Lower leg skin (tissue), 4 donors: ENCODE results near the gene PLAAT5. TPM values are rescaled to one million over a fixed set of nuclear protein-coding genes. Genes with fewer than 3 reads are reported as not detected.
"Not testable (repeated sequence)": the region's sequence is repeated elsewhere in the genome, so short reads cannot be mapped to it uniquely, and the experiment has no call there.

ENCODE experiments used
- DNase-seq, 2 donors: peaks; one replicate each; pipeline ENCODE4 v3.0.0-alpha.2; 2019; ENCODE audit warnings: low spot score in 2 of 2
- H3K4me3 ChIP-seq: fragments of 200-600 bp; sonication (generic); 2 replicates; pipeline ENCODE4 v1.5.1; 2017; ENCODE audit warnings: mild to moderate bottlenecking, low read depth; ENCODE audit not compliant: poor library complexity, severe bottlenecking
- CTCF ChIP-seq, 3 donors: fragments of 450-650 bp; IDR thresholded peaks; one replicate each; pipeline ENCODE4 v1.5.1; 2016; ENCODE audit warnings: antibody characterized with exemption in 3 of 3, mild to moderate bottlenecking in 3 of 3, moderate library complexity in 2 of 3
- POLR2A ChIP-seq, 2 donors: fragments of 450-650 bp; IDR thresholded peaks; one replicate each; pipeline ENCODE4 v1.6.1; 2016 to 2017; ENCODE audit warnings: antibody characterized with exemption in 2 of 2, mild to moderate bottlenecking in 1 of 2, moderate library complexity in 1 of 2
- WGBS, 2 donors: methylation state at CpG; one replicate each; pipeline ENCODE4 v1.1.5; 2018; 5-methylcytosine and 5-hydroxymethylcytosine counted together
- intact Hi-C: fragments of 100-400 bp; cut with DNase I; formaldehyde crosslinking; loops from one replicate; pipeline ENCODE4 v1.15.0; 2023; ENCODE audit warnings: low total_unique reads
- total RNA-seq, 4 donors: library from RNA; depleted of rRNA; stranded (reverse); fragments of >200 nt; gene quantifications; one replicate each; pipeline ENCODE4 v1.1.0, GENCODE V29; 2016

The PLAAT5 gene
- total RNA-seq, 4 donors from 2014 or later = 0.91 to 3.8 (median 1.2) TPM

GRCh38 chr11:63443714-63444113 is 47.3 kb downstream of the PLAAT5 start:
- no peak overlapping the region for H3K4me3 ChIP-seq
- TF ChIP-seq CTCF (IDR thresholded peaks at IDR 0.05) (no peak), POLR2A (IDR thresholded peaks at IDR 0.05) (no peak)
- WGBS, 2 donors = 35 to 67% methylated on average over 1 of the region's 1 CpG
- no peak for DNase-seq
- intact Hi-C loops = no loop called here

GRCh38 chr11:63435831-63436230 is 55.1 kb downstream of the PLAAT5 start:
- DNase-seq, H3K4me3 ChIP-seq, intact Hi-C loops: not testable (repeated sequence)
- WGBS, 2 donors = 14 to 15% methylated on average over 4 of the region's 4 CpGs

DNA sequence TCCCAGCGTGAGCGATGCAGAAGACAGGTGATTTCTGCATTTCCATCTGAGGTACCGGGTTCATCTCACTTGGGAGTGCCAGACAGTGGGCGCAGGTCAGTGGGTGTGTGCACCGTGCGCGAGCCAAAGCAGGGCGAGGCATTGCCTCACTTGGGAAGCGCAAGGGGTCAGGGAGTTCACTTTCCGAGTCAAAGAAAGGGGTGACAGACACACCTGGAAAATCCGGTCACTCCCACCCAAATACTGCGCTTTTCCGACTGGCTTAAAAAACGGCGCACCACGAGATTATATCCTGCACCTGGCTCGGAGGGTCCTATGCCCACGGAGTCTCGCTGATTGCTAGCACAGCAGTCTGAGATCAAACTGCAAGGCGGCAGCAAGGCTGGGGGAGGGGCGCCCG is 55.6 kb downstream of the PLAAT5 start:
- H3K4me3 ChIP-seq, DNase-seq, intact Hi-C loops: not testable (repeated sequence)
- 68 to 70% methylated on average over 21 to 22 of the region's 22 CpGs for WGBS, 2 donors

DNA sequence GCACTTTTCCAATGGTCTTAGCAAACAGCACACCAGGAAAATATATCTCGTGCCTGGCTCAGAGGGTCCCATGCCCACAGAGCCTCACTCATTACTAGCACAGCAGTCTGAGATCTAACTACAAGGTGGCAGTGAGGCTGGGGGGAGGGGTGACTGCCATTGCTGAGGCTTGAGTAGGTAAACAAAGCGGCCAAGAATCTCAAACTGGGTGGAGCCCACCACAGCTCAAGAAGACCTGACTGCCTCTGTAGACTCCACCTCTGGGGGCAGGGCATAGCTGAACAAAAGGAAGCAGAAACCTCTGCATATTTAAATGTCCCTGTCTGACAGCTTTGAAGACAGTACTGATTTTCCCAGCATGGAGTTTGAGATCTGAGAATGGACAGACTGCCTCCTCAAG is 60.2 kb downstream of the PLAAT5 start:
- 34% methylated on average over 2 of the region's 2 CpGs; no CpG with 5 or more reads in 1 of the 2 donors for WGBS, 2 donors
- H3K4me3 ChIP-seq, intact Hi-C loops, DNase-seq: not testable (repeated sequence)

DNA sequence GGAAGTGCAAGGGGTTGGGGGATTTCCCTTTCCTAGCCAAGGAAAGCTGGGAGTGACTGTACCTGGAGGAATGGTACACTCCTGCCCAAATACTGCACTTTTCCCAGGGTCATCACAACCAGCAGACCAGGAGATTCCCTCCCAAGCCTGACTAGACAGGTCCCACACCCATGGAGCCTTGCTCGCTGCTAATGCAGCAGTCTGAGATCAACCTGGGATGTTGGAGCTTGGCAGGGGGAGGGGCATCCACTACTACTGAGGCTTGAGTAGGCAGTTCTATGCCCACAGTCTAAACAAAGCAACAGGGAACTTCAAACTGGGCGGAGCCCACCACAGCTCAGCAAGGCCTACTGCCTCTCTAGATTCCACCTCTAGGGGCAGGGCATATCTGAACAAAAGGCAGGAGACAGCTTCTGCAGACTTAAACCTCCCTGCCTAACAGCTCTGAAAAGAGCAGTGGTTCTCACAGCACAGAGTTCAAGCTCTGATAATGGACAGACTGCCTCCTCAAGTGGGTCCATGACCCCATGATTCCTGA is 62.9 kb downstream of the PLAAT5 start:
- TF ChIP-seq CTCF (IDR thresholded peaks at IDR 0.05) (no peak), POLR2A (IDR thresholded peaks at IDR 0.05) (no peak)
- no peak for DNase-seq
- 84 to 100% methylated on average over 1 to 2 of the region's 2 CpGs for WGBS, 2 donors
- intact Hi-C loops = no loop called here
- no peak overlapping the region for H3K4me3 ChIP-seq

- DNase-seq = no peak
- TF ChIP-seq CTCF (IDR thresholded peaks at IDR 0.05) (no peak), POLR2A (IDR thresholded peaks at IDR 0.05) (no peak)
- no peak overlapping the region for H3K4me3 ChIP-seq
- intact Hi-C loops = no loop called here
- WGBS, 2 donors = 41 to 45% methylated on average over 2 of the region's 2 CpGs
Observed at GRCh38 chr11:63417174-63417852, 73.7 kb downstream of the PLAAT5 start.

Other genes starting within 250 kb of the PLAAT5 start
- gene SLC22A25, start 247.6 kb downstream of the PLAAT5 start, total RNA-seq = not detected
- not detected for gene SLC22A9, start 121.4 kb downstream of the PLAAT5 start, total RNA-seq
- gene LGALS12, start 14.9 kb upstream of the PLAAT5 start, total RNA-seq = 1 to 10 TPM in 1 of 4 donors, under 1 TPM in 2, not detected in 1; 0.17 to 2.5 (median 0.84) TPM
- 1 to 10 TPM; 2.2 to 8.3 (median 6.2) TPM for gene PLAAT4, start 45.6 kb upstream of the PLAAT5 start, total RNA-seq
- gene PLAAT2, start 72.2 kb upstream of the PLAAT5 start, total RNA-seq = 1 to 10 TPM in 1 of 4 donors, not detected in 3; 4.3 TPM
- 10 to 100 TPM in 3 of 4 donors, 1 to 10 TPM in 1; 9.8 to 15.1 (median 12.3) TPM for gene PLAAT3, start 123.3 kb upstream of the PLAAT5 start, total RNA-seq
- 10 to 100 TPM; 64.9 to 97.2 (median 70.9) TPM for gene ATL3, start 180.2 kb upstream of the PLAAT5 start, total RNA-seq
- gene RTN3, start 190.3 kb upstream of the PLAAT5 start, total RNA-seq = 100 to 1,000 TPM; 124 to 192 (median 148) TPM